GM12873 (cell line): ENCODE results near the gene CYB561D2.

Experiments used
- TF ChIP-seq, protein P1 (sequence below): IDR thresholded peaks from 2 replicates; pipeline ENCODE4 v1.5.1; 2012; ENCODE audit warnings: low read depth, mild to moderate bottlenecking, moderate library complexity, low read length, control low read depth; ENCODE audit not compliant: insufficient read depth; ENCODE audit errors: missing control alignments

CYB561D2 gene

DNA sequence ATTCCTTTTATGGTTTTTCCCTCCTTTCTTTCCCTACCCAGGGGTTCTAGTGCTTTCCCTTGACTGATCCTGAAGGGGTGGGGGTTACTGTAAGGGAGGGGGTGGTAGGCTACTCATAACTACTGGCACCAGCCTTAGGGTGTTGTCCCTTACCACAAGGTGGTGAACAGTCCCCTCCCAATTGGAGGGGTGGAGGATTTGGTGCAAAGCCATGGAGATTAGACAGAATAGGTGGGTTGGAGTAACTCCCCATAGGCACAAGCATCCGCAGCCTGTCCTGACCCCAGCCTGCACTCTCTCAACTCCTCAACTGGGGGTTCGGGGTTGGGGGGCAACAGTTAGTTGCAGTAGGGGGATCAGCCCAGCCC, 25.6 kb upstream of the CYB561D2 start:
- TF ChIP-seq, protein P1, sequence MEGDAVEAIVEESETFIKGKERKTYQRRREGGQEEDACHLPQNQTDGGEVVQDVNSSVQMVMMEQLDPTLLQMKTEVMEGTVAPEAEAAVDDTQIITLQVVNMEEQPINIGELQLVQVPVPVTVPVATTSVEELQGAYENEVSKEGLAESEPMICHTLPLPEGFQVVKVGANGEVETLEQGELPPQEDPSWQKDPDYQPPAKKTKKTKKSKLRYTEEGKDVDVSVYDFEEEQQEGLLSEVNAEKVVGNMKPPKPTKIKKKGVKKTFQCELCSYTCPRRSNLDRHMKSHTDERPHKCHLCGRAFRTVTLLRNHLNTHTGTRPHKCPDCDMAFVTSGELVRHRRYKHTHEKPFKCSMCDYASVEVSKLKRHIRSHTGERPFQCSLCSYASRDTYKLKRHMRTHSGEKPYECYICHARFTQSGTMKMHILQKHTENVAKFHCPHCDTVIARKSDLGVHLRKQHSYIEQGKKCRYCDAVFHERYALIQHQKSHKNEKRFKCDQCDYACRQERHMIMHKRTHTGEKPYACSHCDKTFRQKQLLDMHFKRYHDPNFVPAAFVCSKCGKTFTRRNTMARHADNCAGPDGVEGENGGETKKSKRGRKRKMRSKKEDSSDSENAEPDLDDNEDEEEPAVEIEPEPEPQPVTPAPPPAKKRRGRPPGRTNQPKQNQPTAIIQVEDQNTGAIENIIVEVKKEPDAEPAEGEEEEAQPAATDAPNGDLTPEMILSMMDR = no peak

DNA sequence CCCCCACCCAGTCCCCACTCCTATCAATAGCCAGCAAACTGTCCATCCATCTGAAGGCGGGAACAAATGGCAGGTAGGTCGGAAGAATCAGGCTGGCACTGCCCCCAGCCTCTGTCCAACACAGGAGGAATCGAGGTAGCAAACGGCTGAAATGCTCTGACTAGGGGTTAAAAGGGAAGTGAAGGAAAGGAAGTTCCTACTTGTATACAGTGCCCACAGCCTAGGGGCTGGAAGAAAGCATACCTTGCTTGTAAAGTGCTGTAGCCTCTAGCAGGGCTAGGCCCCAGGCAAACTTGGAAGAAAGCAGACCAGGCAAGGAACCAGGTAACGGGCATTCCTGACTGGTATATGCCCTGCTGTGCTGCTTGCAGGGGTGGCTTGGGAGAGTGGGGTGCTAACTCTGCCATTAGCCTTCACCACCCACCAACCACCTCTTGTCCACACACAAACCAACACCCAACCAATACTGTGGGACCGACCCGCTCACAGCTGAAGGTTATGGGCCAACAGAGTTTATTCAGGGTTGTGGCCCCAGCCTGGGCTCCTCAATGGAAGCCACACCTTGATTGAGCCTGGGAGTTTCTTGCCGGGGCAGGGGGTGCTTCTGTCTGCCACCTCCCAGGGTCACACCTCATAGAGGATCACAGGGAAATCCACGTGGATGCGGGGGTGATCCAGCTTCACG, 25.0 kb upstream of the CYB561D2 start:
- TF ChIP-seq, protein P1 = no peak

DNA sequence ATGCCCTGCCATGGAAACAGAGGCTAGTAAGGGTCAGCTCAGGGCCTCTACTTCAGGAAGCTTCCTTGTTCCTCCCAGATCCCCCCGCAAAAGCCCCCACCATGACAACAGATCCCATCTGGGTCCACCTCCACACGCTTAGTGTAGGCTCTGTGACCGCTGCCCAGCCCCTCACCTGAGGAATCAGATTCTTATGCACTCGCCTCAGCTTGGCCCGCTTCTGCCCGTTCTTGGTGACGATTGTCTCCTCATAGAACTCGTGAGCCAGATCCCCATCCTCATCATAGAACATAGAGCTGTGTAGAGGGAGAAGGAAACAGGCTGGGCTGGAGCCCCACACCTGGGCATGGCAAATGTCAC, 24.5 kb upstream of the CYB561D2 start:
- TF ChIP-seq, protein P1 = no peak

DNA sequence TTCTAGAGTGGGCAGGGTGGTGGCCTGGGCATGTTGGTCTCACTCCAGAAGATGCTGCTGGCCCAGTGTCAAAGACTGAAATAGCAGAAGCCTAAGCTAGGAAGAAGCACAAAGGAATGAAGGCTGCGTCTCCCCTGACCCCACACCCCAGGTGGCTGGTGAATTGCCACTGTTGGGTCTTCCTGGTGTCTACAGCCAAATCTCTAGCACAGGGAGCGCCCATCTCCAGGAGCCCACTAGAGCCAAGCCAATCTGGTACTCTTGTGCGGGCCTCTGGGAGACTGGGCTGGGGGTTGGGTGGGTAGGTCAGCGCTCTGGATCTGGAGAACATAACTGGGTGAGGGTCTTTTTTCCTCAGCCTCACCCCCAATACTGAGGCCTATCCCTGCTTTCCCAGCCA, 23.5 kb upstream of the CYB561D2 start:
- TF ChIP-seq, protein P1 = no peak

DNA sequence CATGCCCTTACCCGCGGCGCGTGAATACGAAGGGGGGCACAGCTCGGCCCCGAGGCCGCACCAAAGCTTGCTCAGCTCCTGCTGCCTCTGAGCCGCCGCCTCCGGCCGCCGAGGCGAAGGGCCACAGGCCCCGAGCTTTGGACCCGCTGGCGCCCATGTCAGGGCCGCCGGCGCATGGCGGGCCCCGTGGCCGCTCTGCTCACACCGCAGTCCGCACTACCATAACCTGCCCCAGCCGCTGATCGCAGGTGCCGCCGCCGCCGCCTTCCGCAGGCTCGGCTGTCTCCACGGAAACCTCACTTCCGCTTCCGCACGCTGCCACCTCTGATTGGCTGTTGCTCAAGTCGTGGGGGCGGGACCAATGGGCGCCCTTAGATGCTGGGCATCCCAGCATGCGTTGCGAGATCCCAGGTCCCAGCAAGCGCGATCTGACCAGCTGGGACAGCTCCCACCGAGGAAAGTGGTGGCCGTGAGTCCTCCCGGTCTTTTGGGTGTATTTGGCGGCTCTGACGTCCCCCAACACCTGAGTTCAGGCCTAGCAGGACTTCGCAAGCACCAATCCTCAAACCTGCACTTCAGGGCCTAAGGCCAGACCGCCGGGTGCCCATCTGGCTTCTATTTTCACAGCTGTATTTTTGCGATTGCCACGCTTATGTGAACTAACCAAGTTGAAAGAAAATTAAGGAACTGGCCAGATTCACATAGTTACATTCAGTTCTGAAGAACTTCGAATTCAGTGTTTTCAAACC, 22.5 kb upstream of the CYB561D2 start, which contains the start of gene TUSC2:
Gene TUSC2 (minus strand): TSS at position 281 of the 749 bp plus-strand sequence. CDS start 124 bp downstream, at position 157.
- TF ChIP-seq, protein P1 = no peak

DNA sequence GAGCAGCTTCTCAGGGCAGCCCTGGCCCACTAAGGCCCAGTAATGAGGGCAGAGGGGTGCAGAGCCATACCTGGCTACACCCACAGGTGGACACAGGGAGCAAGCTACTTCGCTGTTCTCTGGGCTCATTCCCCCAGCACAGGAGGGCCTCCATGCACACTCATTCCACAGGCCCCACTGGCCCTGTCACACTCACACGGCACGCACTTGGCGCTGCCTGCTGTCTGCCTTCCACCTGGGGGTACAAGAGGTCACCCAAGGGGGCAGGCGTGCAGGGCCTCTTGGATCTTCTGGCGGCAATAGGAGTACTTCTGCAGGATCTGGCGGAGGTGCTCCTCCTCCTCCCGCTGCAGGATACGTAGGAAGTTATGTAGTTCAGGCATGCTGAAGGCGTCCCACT, 20.3 kb upstream of the CYB561D2 start:
- TF ChIP-seq, protein P1 = no peak

DNA sequence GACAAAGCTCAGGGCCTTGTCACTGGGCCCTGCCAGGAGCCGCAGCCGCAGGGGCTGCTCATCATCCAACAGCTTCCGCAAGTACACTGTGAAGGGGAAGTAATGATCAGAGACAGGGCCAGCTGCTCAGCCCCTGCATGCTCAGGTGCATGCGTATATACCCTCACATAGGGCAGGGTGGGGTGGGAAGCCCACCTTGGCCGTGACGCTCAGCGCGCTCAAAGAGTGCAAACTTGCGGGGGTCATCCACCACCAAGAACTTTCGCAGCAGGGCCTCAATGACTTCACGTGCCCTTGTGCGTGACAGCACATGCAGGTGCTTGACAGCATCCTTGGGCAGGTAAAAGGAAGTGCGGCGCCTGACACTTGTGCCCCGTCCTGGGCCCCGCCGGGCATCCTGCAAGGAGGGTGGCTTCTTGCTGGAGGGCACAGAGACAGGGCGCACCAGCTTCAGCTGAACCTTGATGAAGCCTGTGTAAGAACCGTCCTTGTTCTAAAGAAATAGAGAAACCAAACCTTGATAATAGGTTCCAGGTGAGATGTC, 19.2 kb upstream of the CYB561D2 start:
- TF ChIP-seq, protein P1 = no peak
